NCI-H2029 treated with DMSO at 0.1 percent for 48 hours (cell line): ENCODE results near the gene MYO18B.

Experiments used
- DNase-seq: peaks from one replicate; lab custom pipeline; 2025; lab: John Stamatoyannopoulos, UW

Gene MYO18B

GRCh38 chr22:25712661-25713400 lies 29.2 kb upstream of the MYO18B start:
- DNase-seq = no peak

GRCh38 chr22:25714070-25714469 lies 27.9 kb upstream of the MYO18B start:
- DNase-seq = no peak

- DNase-seq = no peak
Measured at GRCh38 chr22:25714739-25715138, 27.2 kb upstream of the MYO18B start.

DNA sequence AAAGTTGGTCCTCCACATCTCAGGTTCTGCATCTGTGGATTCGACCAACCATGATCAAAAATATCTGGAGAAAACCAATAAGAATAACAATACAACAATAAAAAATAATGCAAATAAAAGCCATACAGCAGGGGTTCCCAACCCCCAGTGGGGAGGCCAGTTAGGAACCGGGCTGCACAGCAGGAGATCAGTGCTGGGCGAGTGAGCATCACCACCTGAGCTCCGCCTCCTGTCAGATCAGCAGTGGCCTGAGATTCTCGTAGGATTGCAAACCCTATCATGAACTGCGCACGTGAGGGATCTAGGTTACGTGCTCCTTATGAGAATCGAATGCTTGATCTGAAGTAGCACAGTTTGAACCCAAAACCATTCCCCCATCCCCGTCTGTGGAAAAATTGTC lies 25.4 kb upstream of the MYO18B start:
- DNase-seq = no peak

- DNase-seq = no peak
Measured at GRCh38 chr22:25718135-25718840, 23.7 kb upstream of the MYO18B start.

DNA sequence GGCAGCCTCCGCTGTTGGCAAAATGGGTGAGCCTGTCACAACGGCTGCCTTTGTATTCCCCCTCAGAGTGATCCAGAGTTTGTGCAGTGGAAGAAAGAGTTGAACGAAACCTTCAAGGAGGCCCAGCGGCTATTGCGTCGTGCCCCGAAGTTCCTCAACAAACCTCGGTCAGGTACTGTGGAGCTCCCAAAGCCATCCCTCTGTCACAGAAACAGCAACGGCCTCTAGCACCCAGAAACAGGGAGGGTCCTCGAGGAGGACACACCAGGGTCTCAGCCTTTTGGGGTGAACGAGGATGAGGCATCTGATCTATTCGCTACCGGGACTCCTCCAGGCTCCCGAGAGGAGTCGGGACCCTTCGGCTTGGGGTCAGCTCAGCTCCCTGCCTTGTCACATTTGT lies 19.8 kb upstream of the MYO18B start:
- DNase-seq = no peak

DNA sequence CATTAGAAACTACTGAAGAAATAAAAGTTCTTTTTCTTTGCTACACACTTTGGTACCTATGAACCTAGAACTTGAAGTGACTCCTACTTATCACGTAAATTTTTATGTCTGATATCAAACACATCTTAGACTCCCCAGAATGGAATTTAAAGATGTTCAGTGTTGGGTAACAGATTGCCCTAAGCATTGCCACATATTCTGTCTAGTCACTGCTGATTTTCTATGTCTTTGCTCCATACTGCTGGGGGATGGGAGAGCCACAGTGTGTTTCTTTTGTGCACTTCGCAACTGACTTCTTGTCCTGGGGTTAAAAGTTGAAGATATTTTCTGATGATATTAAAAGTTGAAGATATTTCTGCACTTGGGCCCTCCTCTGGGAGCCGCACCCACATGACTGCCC lies 19.4 kb upstream of the MYO18B start:
- no peak for DNase-seq

GRCh38 chr22:25726241-25726640 lies 15.7 kb upstream of the MYO18B start:
- DNase-seq = no peak

DNA sequence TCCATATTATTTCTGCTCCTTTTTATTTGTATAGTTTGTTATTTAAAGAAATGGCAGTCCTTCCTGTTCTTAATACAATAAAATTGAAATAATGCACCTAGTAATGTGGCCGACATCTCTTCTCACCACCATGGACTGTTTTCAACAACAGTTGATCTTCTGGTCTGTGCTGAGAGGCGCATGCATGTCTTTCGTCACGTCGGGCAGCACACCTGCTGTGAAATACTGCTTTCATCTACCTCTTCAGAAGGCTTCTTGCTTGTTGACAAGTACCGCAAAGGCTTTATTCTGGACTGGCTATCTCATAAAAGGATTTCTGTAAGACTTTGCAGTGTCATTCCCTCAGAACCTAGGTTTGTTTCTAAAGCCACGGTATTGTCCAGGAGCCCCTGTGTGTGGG lies 13.9 kb upstream of the MYO18B start:
- no peak for DNase-seq

DNA sequence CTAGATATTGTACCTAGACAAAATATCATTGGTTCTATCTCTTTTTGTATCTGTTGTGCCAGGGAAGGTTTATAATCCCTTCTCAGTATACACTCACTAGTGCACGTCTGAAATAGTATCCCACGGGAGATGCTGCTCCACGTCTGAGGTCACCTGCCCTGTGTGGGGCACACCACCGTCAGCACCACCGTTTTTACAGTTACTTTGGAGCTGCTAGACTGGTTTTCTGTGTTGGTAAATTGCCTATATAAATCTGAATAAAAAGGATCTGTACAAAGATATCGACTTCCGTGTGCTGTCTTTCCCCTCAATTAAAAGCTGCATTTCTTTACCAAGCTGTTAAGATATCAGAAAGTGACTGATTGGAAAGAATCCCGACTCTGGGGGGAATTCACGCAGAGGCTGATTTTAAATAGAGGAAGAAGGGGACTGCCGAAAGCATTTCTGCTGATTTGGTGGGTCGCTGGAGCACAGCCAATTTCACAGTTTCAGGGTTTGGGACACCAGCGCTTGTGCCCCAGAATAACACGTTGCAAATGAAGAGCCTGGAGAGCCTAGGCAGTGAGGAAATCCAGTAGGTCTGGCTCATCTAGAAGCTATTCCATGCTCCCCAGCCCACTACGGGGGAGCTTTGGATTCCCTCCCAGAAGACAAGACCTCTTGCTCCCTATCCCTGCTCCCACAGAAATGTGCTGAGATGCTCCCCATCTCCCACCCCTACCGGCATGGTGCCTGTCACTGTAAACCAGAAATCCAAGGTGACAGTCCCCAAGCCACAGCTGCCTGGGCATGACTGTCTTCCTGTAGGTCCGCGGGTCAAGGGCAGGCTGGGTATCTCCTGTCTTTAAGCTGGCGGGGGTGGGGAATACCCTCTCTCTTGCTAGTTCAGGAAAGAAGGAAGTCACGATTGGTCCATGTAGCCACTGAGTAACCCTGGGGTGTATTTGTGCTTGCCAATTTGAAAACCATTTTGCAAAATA lies 12.7 kb upstream of the MYO18B start:
- DNase-seq = no peak

DNA sequence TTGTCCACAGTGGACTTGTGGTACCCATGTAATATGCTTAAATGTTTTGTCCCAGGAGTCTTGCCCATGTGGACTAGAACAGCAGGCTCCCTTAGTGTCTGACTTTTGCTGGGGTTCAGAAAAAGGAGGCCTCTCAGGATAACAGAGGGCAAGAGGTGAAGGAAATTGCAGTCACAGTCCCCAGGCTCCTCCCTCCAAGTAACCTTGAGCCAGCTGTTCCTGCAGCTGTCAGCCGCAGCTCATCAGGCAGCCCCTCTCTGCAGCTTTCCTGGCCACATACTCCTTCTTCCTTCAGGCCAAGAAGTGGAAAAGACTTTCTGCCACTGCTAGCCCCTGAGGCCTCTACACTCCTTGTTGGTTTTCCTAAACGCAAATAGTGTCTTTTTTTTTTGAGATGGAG lies 6.3 kb upstream of the MYO18B start:
- DNase-seq = no peak

DNA sequence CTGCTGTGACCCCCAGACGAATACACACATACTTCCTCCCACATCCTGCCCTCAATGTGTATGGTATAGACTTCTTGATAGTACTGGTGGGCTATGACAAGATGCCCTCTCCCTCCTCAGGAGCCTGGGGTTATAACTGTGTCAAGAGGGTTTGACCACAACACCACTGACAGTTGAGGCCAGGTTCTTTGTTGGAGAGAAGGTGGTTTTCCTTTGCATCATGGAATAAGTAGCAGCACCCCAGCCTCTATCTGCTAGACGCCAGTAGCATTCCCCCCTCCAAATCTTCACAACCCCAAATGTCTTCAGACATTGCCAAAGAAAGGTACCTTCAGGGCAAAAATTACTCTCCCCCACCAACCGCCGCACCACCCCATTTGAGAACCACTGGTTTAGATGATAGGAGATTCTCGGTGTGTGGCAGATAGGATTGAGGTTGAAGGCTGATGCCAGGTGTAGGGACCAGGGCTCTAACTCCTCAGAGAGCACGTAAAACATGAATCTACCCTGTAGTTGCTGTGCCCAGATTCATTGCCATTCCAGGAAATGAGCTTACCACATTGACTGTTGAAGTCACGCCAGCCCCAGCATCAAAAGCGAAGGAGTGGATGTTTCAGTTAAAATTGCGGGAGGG lies 5.5 kb upstream of the MYO18B start:
- no peak for DNase-seq

GRCh38 chr22:25739659-25740344 lies 2.2 kb upstream of the MYO18B start:
- no peak for DNase-seq

DNA sequence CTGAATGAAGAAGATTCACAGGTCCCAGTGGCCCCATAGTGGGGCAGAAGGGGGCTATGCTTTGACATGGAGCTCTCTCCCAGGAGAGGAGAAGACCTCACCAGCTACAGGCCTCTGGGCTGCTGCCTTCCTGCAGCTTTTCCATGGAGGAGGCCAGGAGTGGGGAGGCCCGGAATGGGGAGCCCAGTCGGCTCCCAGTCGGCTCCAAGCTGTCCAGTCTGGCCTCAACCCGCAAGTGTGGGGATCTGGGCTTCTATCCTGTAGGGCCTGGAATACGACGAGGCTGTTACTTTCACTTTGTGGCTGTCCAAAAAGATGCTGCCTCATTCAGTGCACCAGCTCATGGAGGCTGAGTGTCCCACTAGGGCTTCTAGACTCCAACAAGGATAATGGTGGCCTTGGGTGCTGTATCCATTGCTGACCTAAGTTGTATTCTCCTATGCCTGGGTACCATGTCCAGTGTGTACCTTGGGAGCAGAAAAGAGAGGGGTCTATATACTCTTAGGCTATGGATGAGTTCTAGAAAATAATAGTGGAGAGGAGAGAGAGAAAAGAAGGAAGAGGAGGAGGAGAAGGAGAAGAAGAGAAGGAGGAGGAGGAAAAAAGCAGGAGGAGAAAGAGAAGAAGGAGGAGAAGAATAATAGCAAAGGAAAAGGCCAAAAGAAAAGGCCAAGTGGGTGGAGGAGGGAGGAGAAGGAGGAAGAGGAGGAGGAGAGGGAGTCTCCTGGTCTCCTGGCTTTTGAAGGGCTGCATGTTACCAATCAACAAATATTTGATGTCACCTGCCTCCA lies 1.1 kb downstream of the MYO18B start:
- DNase-seq = no peak

- no peak for DNase-seq
Measured at GRCh38 chr22:25744694-25745093, 2.7 kb downstream of the MYO18B start.

GRCh38 chr22:25745341-25746011 lies 3.5 kb downstream of the MYO18B start:
- DNase-seq = no peak

DNA sequence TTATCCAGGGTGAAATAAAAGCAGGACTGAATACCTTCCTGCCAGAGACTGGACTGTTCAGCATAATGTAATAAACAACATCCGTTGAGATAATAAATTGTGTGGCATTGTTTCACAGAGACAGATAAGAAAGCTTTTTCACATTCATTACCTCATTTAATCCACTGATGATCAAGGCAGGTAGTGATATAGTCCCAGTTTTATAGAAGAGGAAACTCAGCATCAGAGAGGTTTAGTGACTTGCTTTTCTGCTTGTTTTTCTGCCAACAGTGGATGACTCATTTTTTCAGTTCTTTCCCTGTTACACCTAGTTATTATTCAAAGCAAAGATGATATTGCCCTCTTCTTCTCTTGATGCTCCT lies 4.0 kb downstream of the MYO18B start:
- DNase-seq = no peak

- DNase-seq = no peak
Measured at GRCh38 chr22:25747245-25747944, 5.4 kb downstream of the MYO18B start.

DNA sequence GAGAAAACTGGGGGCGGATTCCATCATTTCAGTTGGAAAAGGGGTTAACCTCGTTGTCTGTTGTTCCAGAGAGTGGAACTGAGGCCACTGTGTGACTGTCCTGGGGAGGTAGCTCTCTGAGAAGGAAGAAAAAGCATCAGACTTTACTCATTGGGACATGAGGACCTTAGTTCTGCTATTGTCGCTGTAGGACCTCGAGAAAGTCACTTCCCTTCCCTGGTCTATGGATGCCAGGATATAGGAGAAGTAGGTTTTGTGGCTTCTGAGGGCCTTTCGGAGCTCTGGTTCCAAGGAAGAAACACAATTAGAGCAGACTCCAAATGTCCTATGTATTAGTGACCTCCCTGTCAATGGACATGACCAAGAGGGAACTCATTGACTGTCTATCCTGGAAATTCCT lies 6.2 kb downstream of the MYO18B start:
- DNase-seq = no peak

GRCh38 chr22:25748704-25749103 lies 6.7 kb downstream of the MYO18B start:
- no peak for DNase-seq
